Measurements from ENCODE around the gene CLPTM1.

CLPTM1 gene

DNA sequence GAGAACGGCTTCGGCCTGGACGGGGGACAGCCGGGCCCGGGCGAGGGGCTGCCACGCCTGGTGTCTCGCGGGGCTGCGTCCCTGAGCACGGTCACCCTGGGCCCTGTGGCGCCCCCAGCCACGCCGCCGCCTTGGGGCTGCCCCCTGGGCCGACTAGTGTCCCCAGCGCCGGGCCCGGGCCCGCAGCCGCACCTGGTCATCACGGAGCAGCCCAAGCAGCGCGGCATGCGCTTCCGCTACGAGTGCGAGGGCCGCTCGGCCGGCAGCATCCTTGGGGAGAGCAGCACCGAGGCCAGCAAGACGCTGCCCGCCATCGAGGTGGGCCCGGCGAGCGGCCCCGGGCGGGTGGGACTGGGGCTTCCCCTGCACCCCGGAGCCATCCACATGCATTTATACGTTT lies 56.8 kb downstream of the CLPTM1 start:
- no peak for DNase-seq (ENCODE audit: low read depth)

- peak; percentile 20 for DNase-seq (ENCODE audit: low read depth)
Observed at GRCh38 chr19:45016388-45017314, 61.5 kb downstream of the CLPTM1 start.

GRCh38 chr19:45019187-45019586 lies 64.0 kb downstream of the CLPTM1 start:
- DNase-seq (ENCODE audit: low read depth) = no peak

- no peak for DNase-seq (ENCODE audit: low read depth)
Observed at GRCh38 chr19:45020071-45020470, 64.9 kb downstream of the CLPTM1 start.

- no peak for DNase-seq (ENCODE audit: low read depth)
Observed at GRCh38 chr19:45021971-45022370, 66.8 kb downstream of the CLPTM1 start.

- no peak for DNase-seq (ENCODE audit: low read depth)
Observed at GRCh38 chr19:45023048-45023447, 67.9 kb downstream of the CLPTM1 start.

GRCh38 chr19:45025264-45025663 lies 70.1 kb downstream of the CLPTM1 start:
- DNase-seq (ENCODE audit: low read depth) = no peak

- DNase-seq (ENCODE audit: low read depth) = no peak
Observed at GRCh38 chr19:45027371-45027770, 72.2 kb downstream of the CLPTM1 start.

GRCh38 chr19:45030825-45031224 lies 75.6 kb downstream of the CLPTM1 start:
- no peak for DNase-seq (ENCODE audit: low read depth)

DNA sequence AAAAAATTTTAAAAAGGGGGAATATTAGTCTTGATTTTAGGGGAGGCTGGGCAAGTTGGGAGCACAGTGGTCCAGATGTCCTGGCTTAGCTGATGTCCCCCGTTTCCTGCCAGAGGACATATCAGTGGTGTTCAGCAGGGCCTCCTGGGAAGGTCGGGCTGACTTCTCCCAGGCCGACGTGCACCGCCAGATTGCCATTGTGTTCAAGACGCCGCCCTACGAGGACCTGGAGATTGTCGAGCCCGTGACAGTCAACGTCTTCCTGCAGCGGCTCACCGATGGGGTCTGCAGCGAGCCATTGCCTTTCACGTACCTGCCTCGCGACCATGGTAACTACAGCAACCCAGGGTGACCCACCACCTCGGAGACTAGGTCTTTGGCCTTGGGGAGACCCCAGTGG lies 77.2 kb downstream of the CLPTM1 start:
- no peak for DNase-seq (ENCODE audit: low read depth)

GRCh38 chr19:45035755-45036154 lies 80.6 kb downstream of the CLPTM1 start:
- DNase-seq (ENCODE audit: low read depth) = no peak

DNA sequence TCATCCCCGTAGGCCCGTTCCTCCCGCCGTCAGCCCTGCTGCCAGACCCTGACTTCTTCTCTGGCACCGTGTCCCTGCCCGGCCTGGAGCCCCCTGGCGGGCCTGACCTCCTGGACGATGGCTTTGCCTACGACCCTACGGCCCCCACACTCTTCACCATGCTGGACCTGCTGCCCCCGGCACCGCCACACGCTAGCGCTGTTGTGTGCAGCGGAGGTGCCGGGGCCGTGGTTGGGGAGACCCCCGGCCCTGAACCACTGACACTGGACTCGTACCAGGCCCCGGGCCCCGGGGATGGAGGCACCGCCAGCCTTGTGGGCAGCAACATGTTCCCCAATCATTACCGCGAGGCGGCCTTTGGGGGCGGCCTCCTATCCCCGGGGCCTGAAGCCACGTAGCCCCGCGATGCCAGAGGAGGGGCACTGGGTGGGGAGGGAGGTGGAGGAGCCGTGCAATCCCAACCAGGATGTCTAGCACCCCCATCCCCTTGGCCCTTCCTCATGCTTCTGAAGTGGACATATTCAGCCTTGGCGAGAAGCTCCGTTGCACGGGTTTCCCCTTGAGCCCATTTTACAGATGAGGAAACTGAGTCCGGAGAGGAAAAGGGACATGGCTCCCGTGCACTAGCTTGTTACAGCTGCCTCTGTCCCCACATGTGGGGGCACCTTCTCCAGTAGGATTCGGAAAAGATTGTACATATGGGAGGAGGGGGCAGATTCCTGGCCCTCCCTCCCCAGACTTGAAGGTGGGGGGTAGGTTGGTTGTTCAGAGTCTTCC lies 82.4 kb downstream of the CLPTM1 start:
- no peak for DNase-seq (ENCODE audit: low read depth)

DNA sequence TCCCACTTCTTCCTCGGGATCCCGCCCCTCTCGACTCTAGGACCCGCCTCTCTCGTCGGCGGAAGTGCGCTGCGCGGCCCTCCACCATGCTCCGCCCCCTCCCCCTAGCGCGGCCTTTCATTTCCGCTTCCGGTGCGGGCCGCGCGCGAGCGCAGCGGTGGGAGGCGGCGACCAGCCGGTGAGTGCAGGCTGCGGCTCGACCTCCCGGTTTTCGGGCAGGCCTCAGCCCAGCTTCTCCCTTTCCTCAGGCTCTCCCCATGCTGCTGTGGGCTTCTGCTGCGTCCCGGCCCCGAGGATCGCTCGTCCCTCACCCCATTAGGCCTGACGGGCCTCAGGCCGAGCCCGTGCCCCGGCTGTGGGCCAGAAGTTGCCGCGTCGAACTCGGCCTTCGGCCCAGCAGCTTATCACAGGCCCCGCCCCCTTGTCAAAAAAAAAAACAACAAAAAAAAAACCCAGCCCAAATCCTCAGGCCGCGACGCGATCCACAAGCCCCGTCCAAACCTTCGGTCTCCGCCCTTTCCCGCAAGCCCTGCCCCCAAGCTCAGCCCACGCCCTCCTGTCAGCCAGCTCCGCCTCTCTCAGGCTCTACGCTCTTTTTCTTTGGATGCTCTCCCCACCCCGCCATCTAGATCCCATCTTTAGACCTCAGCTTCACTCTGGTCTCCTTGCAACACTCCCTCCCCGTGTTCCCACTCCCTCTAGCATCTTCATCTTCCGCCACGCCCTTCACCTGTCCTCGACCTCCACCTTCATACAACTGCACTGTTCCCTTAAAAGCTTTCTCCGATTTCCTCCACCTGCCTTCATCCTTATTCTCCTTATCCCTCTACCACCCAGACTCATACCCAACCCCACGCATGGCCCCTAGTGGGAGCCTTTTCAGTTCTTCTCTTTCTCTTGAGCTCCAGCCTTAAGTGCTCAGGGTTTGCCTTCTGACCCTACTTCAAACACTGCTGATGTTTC lies 84.0 kb downstream of the CLPTM1 start, which contains the start of gene CLASRP:
CLASRP (plus strand) TSS at position 115 of the 963 bp plus-strand sequence. CDS start 1,168 bp downstream, outside the sequence.
- peak; percentile 76 for DNase-seq (ENCODE audit: low read depth)

DNA sequence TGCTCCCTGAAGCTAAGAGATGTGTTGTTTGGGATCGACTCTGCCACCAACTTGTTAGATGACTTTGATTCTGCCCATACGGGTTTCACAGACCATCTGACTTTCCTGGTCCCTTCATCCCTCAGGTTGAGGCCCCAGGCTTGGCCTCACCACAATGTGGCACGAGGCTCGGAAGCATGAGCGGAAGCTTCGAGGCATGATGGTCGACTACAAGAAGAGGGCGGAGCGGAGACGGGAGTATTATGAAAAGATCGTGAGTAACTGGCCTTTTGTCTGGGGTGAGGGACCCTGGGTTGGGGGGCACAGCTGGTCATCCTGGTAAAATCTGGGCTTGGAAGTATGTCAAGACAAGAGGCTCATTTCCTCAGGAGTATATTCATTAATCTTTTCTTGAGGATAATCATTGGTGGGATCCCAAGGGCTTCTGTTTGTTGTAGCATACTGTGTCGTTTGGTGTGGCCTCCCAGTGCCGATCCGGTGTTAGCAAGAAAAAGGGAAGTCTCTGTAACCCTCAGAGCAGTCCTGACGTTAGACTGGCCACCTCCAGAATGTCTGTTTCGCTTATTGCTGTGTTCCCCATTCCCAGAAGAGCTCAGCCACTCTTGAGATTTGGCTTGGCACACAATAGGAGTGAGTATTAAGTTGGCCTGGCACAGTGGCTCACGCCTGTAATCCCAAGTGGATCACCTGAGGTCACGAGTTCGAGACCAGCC lies 85.0 kb downstream of the CLPTM1 start:
- no peak for DNase-seq (ENCODE audit: low read depth)

GRCh38 chr19:45041125-45041524 lies 85.9 kb downstream of the CLPTM1 start:
- no peak for DNase-seq (ENCODE audit: low read depth)
